ENCODE results near the gene P2RY8.
A peak's percentile ranks its signal among the peaks of the same experiment; 100 is the strongest.

The P2RY8 gene

DNA sequence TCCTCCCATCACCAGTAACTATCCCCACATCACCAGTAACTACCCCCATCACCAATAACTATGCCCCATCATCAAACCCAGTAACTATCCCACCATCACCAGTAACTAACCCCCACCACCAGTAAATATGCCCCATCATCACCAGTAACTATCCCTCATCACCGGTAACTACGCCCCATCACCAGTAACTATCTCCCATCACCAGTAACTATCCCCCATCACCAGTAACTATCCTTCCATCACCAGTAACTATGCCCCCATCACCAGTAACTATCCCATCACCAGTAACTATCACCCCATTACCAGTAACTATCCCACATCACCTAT, 87.2 kb downstream of the P2RY8 start:
- no peak for TF ChIP-seq FOXM1 (IDR thresholded peaks at IDR 0.05; ENCODE audit: borderline replicate concordance, low read depth)
- no peak for TF ChIP-seq NFIC (IDR thresholded peaks at IDR 0.05)
- no peak for TF ChIP-seq RAD21 (IDR thresholded peaks at IDR 0.05; ENCODE audit: low read depth)
- no peak for TF ChIP-seq CREB1 (IDR thresholded peaks at IDR 0.05; ENCODE audit: low read depth)
- no peak for TF ChIP-seq YY1 (IDR thresholded peaks at IDR 0.05; ENCODE audit: low read depth)
- no peak for TF ChIP-seq REST (IDR thresholded peaks at IDR 0.05; ENCODE audit: low read depth)
- no peak for TF ChIP-seq EP300 (IDR thresholded peaks at IDR 0.05; ENCODE audit: borderline replicate concordance)
- no peak for TF ChIP-seq TCF12 (IDR thresholded peaks at IDR 0.05; ENCODE audit: low read depth)
- no peak for TF ChIP-seq ZBTB7A (IDR thresholded peaks at IDR 0.05; ENCODE audit: low read depth)
- TF ChIP-seq TAF1 (IDR thresholded peaks at IDR 0.05; ENCODE audit: low read depth) = no peak
- TF ChIP-seq EGR1 (IDR thresholded peaks at IDR 0.05) = no peak
- TF ChIP-seq MAX (IDR thresholded peaks at IDR 0.05) = no peak
- TF ChIP-seq TEAD4 (IDR thresholded peaks at IDR 0.05) = no peak
- TF ChIP-seq USF1 (IDR thresholded peaks at IDR 0.05) = no peak
- no peak for TF ChIP-seq CEBPB (IDR thresholded peaks at IDR 0.05)

DNA sequence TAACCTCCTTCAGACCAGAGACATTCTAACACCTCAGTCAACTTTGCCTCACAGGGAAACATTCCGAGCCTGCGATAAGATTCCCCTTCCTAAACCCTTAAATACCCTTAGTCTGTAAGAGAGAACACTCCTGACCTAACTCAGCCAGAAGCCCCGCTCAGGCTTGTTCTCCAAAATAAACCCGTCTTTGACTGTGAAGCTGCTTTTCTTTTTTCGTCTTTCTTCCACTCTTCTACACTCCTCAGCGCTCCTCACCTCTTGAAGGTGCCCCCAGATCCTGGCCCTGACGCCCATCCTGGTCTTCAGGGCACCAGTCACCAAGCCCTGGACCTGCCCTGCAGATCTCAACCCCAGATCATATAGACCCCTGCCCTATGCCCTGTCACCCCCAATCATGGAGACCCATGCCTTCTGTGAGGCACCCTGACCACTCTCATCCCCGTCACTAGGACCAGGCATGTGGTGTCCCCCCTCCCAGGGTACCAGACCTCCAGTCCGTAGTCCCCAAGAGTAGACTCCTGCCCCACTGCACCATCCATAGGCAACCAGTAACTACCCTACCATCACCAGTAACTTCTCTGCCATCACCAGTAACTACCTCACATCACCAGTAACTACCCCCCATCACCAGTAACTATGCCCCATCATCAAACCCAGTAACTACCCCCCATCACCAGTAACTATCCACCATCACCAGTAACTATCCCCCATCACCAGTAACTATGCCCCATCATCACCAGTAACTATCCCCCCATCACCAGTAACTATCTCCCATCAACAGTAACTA, 87.8 kb downstream of the P2RY8 start:
- TF ChIP-seq CREB1 (IDR thresholded peaks at IDR 0.05; ENCODE audit: low read depth) = no peak
- no peak for TF ChIP-seq EP300 (IDR thresholded peaks at IDR 0.05; ENCODE audit: borderline replicate concordance)
- TF ChIP-seq ZBTB7A (IDR thresholded peaks at IDR 0.05; ENCODE audit: low read depth) = no peak
- no peak for TF ChIP-seq USF1 (IDR thresholded peaks at IDR 0.05)
- no peak for TF ChIP-seq RAD21 (IDR thresholded peaks at IDR 0.05; ENCODE audit: low read depth)

GRCh38 chrX:1447969-1448572, 88.9 kb downstream of the P2RY8 start:
- TF ChIP-seq YY1 (IDR thresholded peaks at IDR 0.05; ENCODE audit: low read depth) = peak; percentile 50; the same call in 1 of the 2 replicates

GRCh38 chrX:1446984-1447968, 89.7 kb downstream of the P2RY8 start:
- peak; percentile 26; the same call in 1 of the 2 replicates for TF ChIP-seq YY1 (IDR thresholded peaks at IDR 0.05; ENCODE audit: low read depth)

GRCh38 chrX:1444561-1445500, 92.2 kb downstream of the P2RY8 start:
- no peak for TF ChIP-seq MAX (IDR thresholded peaks at IDR 0.05)
- TF ChIP-seq USF1 (IDR thresholded peaks at IDR 0.05) = no peak
- no peak for TF ChIP-seq REST (IDR thresholded peaks at IDR 0.05; ENCODE audit: low read depth)
- no peak for TF ChIP-seq CREB1 (IDR thresholded peaks at IDR 0.05; ENCODE audit: low read depth)
- no peak for TF ChIP-seq CEBPB (IDR thresholded peaks at IDR 0.05)
- no peak for TF ChIP-seq ZBTB7A (IDR thresholded peaks at IDR 0.05; ENCODE audit: low read depth)
- TF ChIP-seq TAF1 (IDR thresholded peaks at IDR 0.05; ENCODE audit: low read depth) = no peak
- TF ChIP-seq TEAD4 (IDR thresholded peaks at IDR 0.05) = no peak
- no peak for TF ChIP-seq EP300 (IDR thresholded peaks at IDR 0.05; ENCODE audit: borderline replicate concordance)
- no peak for TF ChIP-seq YY1 (IDR thresholded peaks at IDR 0.05; ENCODE audit: low read depth)
- TF ChIP-seq NFIC (IDR thresholded peaks at IDR 0.05) = no peak
- TF ChIP-seq FOXM1 (IDR thresholded peaks at IDR 0.05; ENCODE audit: borderline replicate concordance, low read depth) = no peak
- no peak for TF ChIP-seq TCF12 (IDR thresholded peaks at IDR 0.05; ENCODE audit: low read depth)

Data from Ishikawa (cell line).